GM18502 (cell line): ENCODE measurements around the gene MAFB.

Experiments
- ATAC-seq: cut with Tn5 transposase; IDR thresholded peaks from one replicate; pipeline ENCODE4 v1.9.1; 2021; ENCODE audit warnings: mild to moderate bottlenecking; ENCODE audit not compliant: unreplicated experiment, poor library complexity

The MAFB gene

DNA sequence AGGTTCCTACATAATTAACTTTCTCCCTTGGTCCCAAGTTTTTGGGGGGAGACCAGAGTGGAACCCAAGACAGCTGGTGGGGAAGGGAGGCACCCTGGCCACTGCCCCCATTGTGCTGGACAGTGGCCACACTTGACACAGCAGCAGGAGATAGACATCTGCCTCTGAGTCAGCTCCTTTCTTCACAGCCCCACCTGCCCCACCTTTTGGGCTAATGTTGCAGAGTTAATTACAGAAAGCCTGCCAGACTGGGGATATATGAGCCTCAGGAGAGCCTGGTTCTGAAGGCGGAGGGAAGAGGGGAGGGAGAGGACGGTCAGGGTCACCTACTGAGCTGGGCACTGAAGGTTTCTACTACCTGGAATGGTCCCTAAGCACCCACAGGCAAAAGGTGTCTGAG lies 50.6 kb downstream of the MAFB start:
- ATAC-seq = no peak

DNA sequence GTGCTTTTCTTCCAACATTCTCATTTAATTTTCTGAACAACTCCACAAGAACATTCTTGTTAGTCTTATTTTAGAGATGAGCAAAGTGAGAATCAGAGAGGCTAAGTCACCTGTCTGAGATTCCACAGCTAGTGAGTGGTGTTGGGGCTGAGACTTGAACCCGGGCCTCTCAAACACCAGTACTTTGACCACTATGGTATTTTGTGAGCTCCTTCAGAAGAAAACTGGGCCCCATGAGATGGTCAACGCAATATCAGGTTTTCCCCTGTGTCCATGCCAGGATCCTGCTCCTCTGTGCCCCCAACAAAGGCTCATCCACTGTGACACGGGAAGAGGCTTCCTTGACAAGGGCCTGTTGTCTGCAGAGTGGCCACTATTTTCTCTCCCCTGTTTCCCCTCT lies 51.9 kb downstream of the MAFB start:
- ATAC-seq = no peak

- no peak for ATAC-seq
These were observed 52.5 kb downstream of the MAFB start for GRCh38 chr20:40636486-40636885.

DNA sequence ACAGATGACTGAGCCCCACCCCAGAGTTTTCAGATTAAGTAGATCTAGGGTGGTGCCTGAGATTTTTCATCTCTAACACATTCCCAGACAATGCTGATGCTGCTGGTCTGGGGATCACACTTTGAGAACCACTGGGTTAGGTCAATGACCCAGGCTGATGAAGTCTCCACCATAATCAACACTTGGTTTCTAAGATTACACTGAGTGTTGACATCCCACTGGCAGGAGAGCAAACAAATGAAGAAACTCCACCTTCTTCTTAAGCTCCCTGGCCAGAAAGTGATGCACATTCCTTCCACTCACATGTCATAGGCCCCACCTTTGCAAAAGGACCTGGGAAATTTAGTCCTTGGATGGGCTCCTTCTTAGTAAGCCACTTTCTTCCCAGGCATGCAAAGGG lies 53.1 kb downstream of the MAFB start:
- ATAC-seq = no peak
